HG02885 (cell line): ENCODE data around the gene DSP.

ENCODE experiments used
- ATAC-seq: cut with Tn5 transposase; IDR thresholded peaks from one replicate; pipeline ENCODE4 v1.9.1; 2021; ENCODE audit warnings: mild to moderate bottlenecking; ENCODE audit not compliant: unreplicated experiment, poor library complexity

The DSP gene

GRCh38 chr6:7559196-7559595, 17.7 kb downstream of the DSP start:
- no peak for ATAC-seq

GRCh38 chr6:7559651-7560385, 18.3 kb downstream of the DSP start:
- ATAC-seq = no peak

GRCh38 chr6:7561153-7561964, 19.9 kb downstream of the DSP start:
- ATAC-seq = no peak

GRCh38 chr6:7562769-7563168, 21.3 kb downstream of the DSP start:
- no peak for ATAC-seq

- no peak for ATAC-seq
Observed at GRCh38 chr6:7566107-7566506, 24.6 kb downstream of the DSP start.

- ATAC-seq = no peak
Observed at GRCh38 chr6:7566617-7567173, 25.2 kb downstream of the DSP start.

GRCh38 chr6:7568021-7568420, 26.6 kb downstream of the DSP start:
- no peak for ATAC-seq

- ATAC-seq = no peak
Observed at GRCh38 chr6:7569082-7569481, 27.6 kb downstream of the DSP start.

GRCh38 chr6:7572213-7572943, 30.9 kb downstream of the DSP start:
- no peak for ATAC-seq

GRCh38 chr6:7574500-7574899, 33.0 kb downstream of the DSP start:
- no peak for ATAC-seq

GRCh38 chr6:7578516-7578915, 37.0 kb downstream of the DSP start:
- ATAC-seq = no peak

- ATAC-seq = no peak
Observed at GRCh38 chr6:7578931-7579330, 37.5 kb downstream of the DSP start.

GRCh38 chr6:7579851-7580250, 38.4 kb downstream of the DSP start:
- ATAC-seq = no peak

GRCh38 chr6:7580537-7580926, 39.1 kb downstream of the DSP start:
- ATAC-seq = no peak

- no peak for ATAC-seq
Observed at GRCh38 chr6:7580927-7581618, 39.6 kb downstream of the DSP start.

- no peak for ATAC-seq
Observed at GRCh38 chr6:7585287-7585930, 43.9 kb downstream of the DSP start.

GRCh38 chr6:7587631-7588100, 46.2 kb downstream of the DSP start:
- no peak for ATAC-seq

- no peak for ATAC-seq
Observed at GRCh38 chr6:7588506-7588905, 47.0 kb downstream of the DSP start.

- ATAC-seq = no peak
Observed at GRCh38 chr6:7589221-7589620, 47.8 kb downstream of the DSP start.
